WTC11 (cell line): Measurements from ENCODE around the gene EIF4G3. TPM values are rescaled to one million over a fixed set of nuclear protein-coding genes. Genes with fewer than 3 reads are reported as not detected.
A peak's percentile ranks its signal among the peaks of the same experiment; 100 is the strongest.

ENCODE experiments used
- ATAC-seq: fragments of 200-7000 bp; cut with Tn5 transposase; 2 replicates; pipeline ENCODE4 v1.10.0; 2021; ENCODE audit warnings: mild to moderate bottlenecking, moderate library complexity
- CTCF ChIA-PET: fragments of 300-600 bp; sonication (Branson Sonifier 250); formaldehyde crosslinking; loops from one replicate; lab custom pipeline; 2021; ENCODE audit warnings: antibody characterized with exemption; lab: Charles Lee
- POLR2A ChIA-PET: fragments of 350-600 bp; sonication (Branson Sonifier 250); formaldehyde crosslinking; loops from one replicate; lab custom pipeline; 2021; ENCODE audit warnings: antibody characterized with exemption; lab: Charles Lee
- DNase-seq: peaks from one replicate; pipeline ENCODE4 v3.0.0; 2021; ENCODE audit warnings: low spot score
- H3K27ac Mint-ChIP-seq: 2 replicates; pipeline ENCODE4 v1.8.0; 2021; ENCODE audit warnings: mixed read lengths
- H3K27me3 Mint-ChIP-seq: 2 replicates; pipeline ENCODE4 v1.8.0; 2021; ENCODE audit warnings: low read depth, mild to moderate bottlenecking, moderate library complexity, mixed read lengths
- H3K36me3 Mint-ChIP-seq: 2 replicates; pipeline ENCODE4 v1.8.0; 2021; ENCODE audit warnings: mixed read lengths
- H3K4me1 Mint-ChIP-seq: 2 replicates; pipeline ENCODE4 v1.8.0; 2022; ENCODE audit warnings: mixed read lengths
- H3K4me3 Mint-ChIP-seq: 2 replicates; pipeline ENCODE4 v1.8.0; 2021; ENCODE audit warnings: mild to moderate bottlenecking, moderate library complexity, mixed read lengths
- H3K9me3 Mint-ChIP-seq: 2 replicates; pipeline ENCODE4 v1.8.0; 2021; ENCODE audit warnings: mixed read lengths
- AR ChIP-seq: fragments of 250-450 bp; sonication (Bioruptor Pico); IDR thresholded peaks from 2 replicates; pipeline ENCODE4 v1.9.0; 2021; ENCODE audit warnings: mild to moderate bottlenecking
- E2F1 ChIP-seq: sonication (generic); formaldehyde crosslinking; IDR thresholded peaks from 2 replicates; pipeline ENCODE4 v1.8.0; 2022; ENCODE audit warnings: mild to moderate bottlenecking, missing genetic modification reagents
- E2F5 ChIP-seq: sonication (generic); formaldehyde crosslinking; IDR thresholded peaks from 2 replicates; pipeline ENCODE4 v1.8.1; 2022; ENCODE audit warnings: mild to moderate bottlenecking, moderate library complexity, missing genetic modification reagents
- FOXJ3 ChIP-seq: sonication (generic); formaldehyde crosslinking; IDR thresholded peaks from 2 replicates; pipeline ENCODE4 v1.9.0; 2021; ENCODE audit warnings: missing genetic modification reagents, mild to moderate bottlenecking, borderline replicate concordance
- GABPB1 ChIP-seq: sonication (generic); formaldehyde crosslinking; IDR thresholded peaks from 2 replicates; pipeline ENCODE4 v1.8.1; 2023; ENCODE audit warnings: mild to moderate bottlenecking, missing genetic modification reagents
- HMGXB4 ChIP-seq: sonication (generic); formaldehyde crosslinking; IDR thresholded peaks from 2 replicates; pipeline ENCODE4 v1.8.1; 2023; ENCODE audit warnings: mild to moderate bottlenecking, moderate library complexity, missing genetic modification reagents
- MAX ChIP-seq: sonication (generic); formaldehyde crosslinking; IDR thresholded peaks from 2 replicates; pipeline ENCODE4 v1.8.0; 2022; ENCODE audit warnings: mild to moderate bottlenecking, missing genetic modification reagents
- MXD4 ChIP-seq: fragments of 250-450 bp; sonication (Bioruptor Pico); IDR thresholded peaks from 2 replicates; pipeline ENCODE4 v1.8.0; 2021; ENCODE audit warnings: mild to moderate bottlenecking, moderate library complexity, borderline replicate concordance
- NFE2L1 ChIP-seq: sonication (generic); formaldehyde crosslinking; IDR thresholded peaks from 2 replicates; pipeline ENCODE4 v1.8.1; 2023; ENCODE audit warnings: missing genetic modification reagents
- NFYB ChIP-seq: sonication (generic); formaldehyde crosslinking; conservative IDR thresholded peaks from 2 replicates; pipeline ENCODE4 v1.8.0; 2022; ENCODE audit warnings: low read depth, missing genetic modification reagents
- NR2C2 ChIP-seq: sonication (generic); formaldehyde crosslinking; IDR thresholded peaks from 2 replicates; pipeline ENCODE4 v1.8.0; 2022; ENCODE audit warnings: mild to moderate bottlenecking, missing genetic modification reagents
- PRRX2 ChIP-seq: fragments of 250-450 bp; sonication (Bioruptor Pico); IDR thresholded peaks from 2 replicates; pipeline ENCODE4 v1.8.0; 2021; ENCODE audit warnings: mild to moderate bottlenecking
- SMAD4 ChIP-seq: sonication (generic); formaldehyde crosslinking; IDR thresholded peaks from 2 replicates; pipeline ENCODE4 v1.8.0; 2022; ENCODE audit warnings: mild to moderate bottlenecking, missing genetic modification reagents
- STAT6 ChIP-seq: sonication (generic); formaldehyde crosslinking; conservative IDR thresholded peaks from 2 replicates; pipeline ENCODE4 v1.8.1; 2023; ENCODE audit warnings: mild to moderate bottlenecking, low read depth, missing genetic modification reagents, moderate library complexity
- TCF7 ChIP-seq: sonication (generic); formaldehyde crosslinking; IDR thresholded peaks from 2 replicates; pipeline ENCODE4 v1.8.0; 2022; ENCODE audit warnings: mild to moderate bottlenecking, low read depth, missing genetic modification reagents, moderate library complexity
- TEAD1 ChIP-seq: sonication (generic); formaldehyde crosslinking; IDR thresholded peaks from 2 replicates; pipeline ENCODE4 v1.8.0; 2022; ENCODE audit warnings: mild to moderate bottlenecking, missing genetic modification reagents
- ZBTB43 ChIP-seq: sonication (generic); formaldehyde crosslinking; IDR thresholded peaks from 2 replicates; pipeline ENCODE4 v1.8.1; 2023; ENCODE audit warnings: mild to moderate bottlenecking, missing genetic modification reagents
- ZNF317 ChIP-seq: sonication (generic); formaldehyde crosslinking; IDR thresholded peaks from 2 replicates; pipeline ENCODE4 v1.8.1; 2023; ENCODE audit warnings: low read depth, mild to moderate bottlenecking, moderate library complexity, missing genetic modification reagents, borderline replicate concordance
- ZNF396 ChIP-seq: fragments of 250-450 bp; sonication (Bioruptor Pico); IDR thresholded peaks from 2 replicates; pipeline ENCODE4 v1.8.0; 2021; ENCODE audit warnings: mild to moderate bottlenecking, moderate library complexity, borderline replicate concordance
- ZNF416 ChIP-seq: fragments of 250-450 bp; sonication (Bioruptor Pico); IDR thresholded peaks from 2 replicates; pipeline ENCODE4 v1.9.0; 2021; ENCODE audit warnings: mild to moderate bottlenecking, inconsistent platforms
- total RNA-seq: library from RNA; stranded (reverse); gene quantifications from 3 replicates; pipeline ENCODE4 v1.2.3, GENCODE V29; 2021

Gene EIF4G3
- total RNA-seq, 1 experiment from 2014 or later: 77.7 TPM

GRCh38 chr1:20821466-20821865 lies 355.2 kb downstream of the EIF4G3 start (continued):
- TF ChIP-seq SMAD4 (no peak), TCF7 (CRISPR knock-in tag) (no peak), FOXJ3 (no peak), AR (no peak)

- peaks cover 22% of the 10 kb centered on the region for H3K36me3 Mint-ChIP-seq
- H3K27me3 Mint-ChIP-seq: no peaks in the 10 kb centered on the region
- ChIA-PET CTCF (interaction anchor here (0.9 to 2.7 kb wide), 2 partner anchors 123 to 375 kb away, joined by 5 to 7 read pairs; no protein-coding TSS in a partner anchor), POLR2A (no interaction called here)
- no peak overlapping the region for H3K27ac Mint-ChIP-seq
- ATAC-seq (peak; percentile 69), DNase-seq (peak; percentile 21)
- no peaks in the 10 kb centered on the region for H3K4me1 Mint-ChIP-seq
- no peak overlapping the region for H3K4me3 Mint-ChIP-seq
- no peaks in the 10 kb centered on the region for H3K9me3 Mint-ChIP-seq
- TF ChIP-seq NR2C2: no peak
- no peak for TF ChIP-seq NFE2L1 (CRISPR knock-in tag)
- no peak for TF ChIP-seq AR
- TF ChIP-seq ZNF396 (CRISPR knock-in tag): no peak
- no peak for TF ChIP-seq PRRX2
- no peak for TF ChIP-seq NFYB (CRISPR knock-in tag)
- no peak for TF ChIP-seq MXD4 (CRISPR knock-in tag)
- TF ChIP-seq ZNF416 (CRISPR knock-in tag): no peak
- TF ChIP-seq STAT6 (CRISPR knock-in tag): no peak
- no peak for TF ChIP-seq MAX (CRISPR knock-in tag)
- TF ChIP-seq E2F1 (CRISPR knock-in tag): no peak
- TF ChIP-seq ZBTB43: no peak
- TF ChIP-seq TEAD1 (CRISPR knock-in tag): no peak
- no peak for TF ChIP-seq E2F5 (CRISPR knock-in tag)
- no peak for TF ChIP-seq GABPB1 (CRISPR knock-in tag)
- no peak for TF ChIP-seq HMGXB4
- no peak for TF ChIP-seq ZNF317 (CRISPR knock-in tag)
Observed at GRCh38 chr1:20819818-20820217, 356.9 kb downstream of the EIF4G3 start.
